Breast epithelium (tissue), 4 donors: ENCODE results near the gene ZNF639. TPM values are rescaled to one million over a fixed set of nuclear protein-coding genes. Genes with fewer than 3 reads are reported as not detected.
A peak's percentile ranks its signal among the peaks of the same experiment; 100 is the strongest.
"Not testable (repeated sequence)": the region's sequence is repeated elsewhere in the genome, so short reads cannot be mapped to it uniquely, and the experiment has no call there.

Experiments used
- DNase-seq, 2 donors: peaks; one replicate each; pipeline ENCODE4 v3.0.0-alpha.2; 2019; ENCODE audit warnings: low spot score in 2 of 2
- H3K27ac ChIP-seq, 2 donors: fragments of 200-600 bp; sonication (generic) in 1 of 2; one replicate each; pipeline ENCODE4 v1.5.1; 2016 to 2019; ENCODE audit warnings: mild to moderate bottlenecking in 1 of 2
- H3K27me3 ChIP-seq, 2 donors: fragments of 200-600 bp; sonication (generic) in 1 of 2; one replicate each; pipeline versions ENCODE4 v1.5.1 to v1.6.0; 2017 to 2019; ENCODE audit warnings: control low read depth in 1 of 2, mild to moderate bottlenecking in 1 of 2
- H3K36me3 ChIP-seq: fragments of 200-600 bp; one replicate; pipeline ENCODE4 v1.5.1; 2019
- H3K4me1 ChIP-seq, 2 donors: fragments of 200-600 bp; sonication (generic); one replicate each; pipeline ENCODE4 v1.5.1; 2016 to 2019; ENCODE audit warnings: control low read depth in 1 of 2
- H3K4me3 ChIP-seq, 3 donors: fragments of 200-600 bp; sonication (generic); 1 replicate in 2 of 3; 2 replicates in 1 of 3; pipeline ENCODE4 v1.5.1; 2016 to 2019; ENCODE audit warnings: mild to moderate bottlenecking in 3 of 3, moderate library complexity in 2 of 3
- H3K9me3 ChIP-seq, 2 donors: fragments of 200-600 bp; sonication (generic) in 1 of 2; one replicate each; pipeline ENCODE4 v1.5.1; 2016 to 2019; ENCODE audit warnings: control low read depth in 1 of 2
- CTCF ChIP-seq, 3 donors: fragments of 450-650 bp; IDR thresholded peaks; one replicate each; pipeline ENCODE4 v1.5.1; 2016 to 2017; ENCODE audit warnings: antibody characterized with exemption in 3 of 3, mild to moderate bottlenecking in 3 of 3, moderate library complexity in 3 of 3
- POLR2A ChIP-seq: fragments of 450-650 bp; IDR thresholded peaks from one replicate; pipeline ENCODE4 v1.6.1; 2016; ENCODE audit warnings: antibody characterized with exemption, mild to moderate bottlenecking, moderate library complexity
- POLR2AphosphoS5 ChIP-seq, 3 donors: sonication (generic); formaldehyde crosslinking; IDR thresholded peaks; one replicate each; pipeline ENCODE4 v1.6.1; 2017; ENCODE audit warnings: antibody characterized with exemption in 3 of 3
- intact Hi-C: fragments of 100-400 bp; cut with DNase I; formaldehyde crosslinking; loops from one replicate; pipeline ENCODE4 v1.15.1; 2023; ENCODE audit warnings: low total_unique reads
- total RNA-seq, 3 donors: library from RNA; depleted of rRNA; stranded (reverse); fragments of >200 nt; gene quantifications; one replicate each; pipeline ENCODE4 v1.1.0, GENCODE V29; 2016

Gene ZNF639
- 10 to 100 TPM; 41.4 to 44.9 (median 41.8) TPM for total RNA-seq

GRCh38 chr3:179322286-179323196 is at the start of gene ZNF639:
Gene ZNF639 (plus strand): TSS chr3:179323031. CDS start chr3:179328294, 5,263 bp downstream.
- DNase-seq, result peak; percentile 37 to 58
- Histone ChIP-seq H3K4me3 (peak within 1 kb of the TSS; percentile 84 to 94 (median 87)), H3K36me3 (no peaks in the 10 kb centered on the region), H3K27me3 (no peaks in the 10 kb centered on the region), H3K4me1 (no peaks in the 10 kb centered on the region), H3K9me3 (no peaks in the 10 kb centered on the region), H3K27ac (peak within 1 kb of the TSS; percentile 95 to 98)
- intact Hi-C loops, result no loop called here
- TF ChIP-seq POLR2AphosphoS5 (IDR thresholded peaks at IDR 0.05) (peak in 2 of 3 donors; percentile 23 to 53), POLR2A (no peak), CTCF (IDR thresholded peaks at IDR 0.05) (peak; percentile 32 to 67 (median 49))

GRCh38 chr3:179274434-179274833 is 48.4 kb upstream of the ZNF639 start:
- H3K4me1 ChIP-seq, H3K36me3 ChIP-seq, H3K27me3 ChIP-seq, H3K9me3 ChIP-seq, H3K4me3 ChIP-seq, H3K27ac ChIP-seq, intact Hi-C loops, DNase-seq: not testable (repeated sequence)

DNA sequence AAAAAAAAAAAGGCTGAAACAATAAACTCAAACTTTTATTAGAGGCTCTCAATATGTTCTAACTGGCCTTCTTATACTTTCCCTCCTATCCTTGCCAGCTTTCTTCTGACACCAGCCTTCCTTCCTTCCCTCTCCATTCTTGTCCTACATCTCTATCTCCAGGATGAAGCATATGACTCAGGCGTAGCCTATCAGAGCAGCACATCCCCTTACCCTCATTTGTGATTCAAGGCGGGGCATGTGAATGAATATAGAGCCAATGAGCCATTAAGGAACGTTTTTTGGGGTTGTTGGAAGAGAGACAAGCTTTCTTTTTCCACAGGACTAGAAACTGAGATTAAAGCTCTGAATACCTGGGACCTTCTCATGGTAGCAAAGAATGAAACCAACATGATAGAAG is 46.8 kb upstream of the ZNF639 start:
- H3K4me1 ChIP-seq, result no peaks in the 10 kb centered on the region

DNA sequence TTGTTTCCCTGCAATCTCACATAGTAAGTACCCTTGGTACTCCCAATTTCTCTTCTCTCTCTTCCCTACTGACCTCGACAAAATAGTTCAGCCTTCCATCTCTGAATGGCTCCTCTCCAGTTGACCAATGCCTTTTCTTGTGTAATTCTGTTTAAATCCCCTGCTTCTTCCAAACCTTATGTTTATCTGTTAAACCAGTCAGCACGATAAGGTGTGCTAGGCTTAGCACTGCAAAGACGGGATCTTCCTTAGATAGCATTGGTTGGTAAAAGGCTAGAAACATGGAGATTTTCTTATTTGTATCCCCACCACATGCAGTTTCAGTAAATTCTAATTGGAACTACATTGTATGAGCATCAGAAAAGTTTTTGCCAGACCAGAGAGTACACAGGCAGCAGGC is 46.1 kb upstream of the ZNF639 start:
- Histone ChIP-seq H3K4me3 (no peak overlapping the region), H3K9me3 (no peaks in the 10 kb centered on the region), H3K27ac (no peak overlapping the region), H3K4me1 (no peaks in the 10 kb centered on the region), H3K36me3 (no peaks in the 10 kb centered on the region), H3K27me3 (no peaks in the 10 kb centered on the region)
- DNase-seq, result no peak
- TF ChIP-seq CTCF (IDR thresholded peaks at IDR 0.05) (no peak), POLR2AphosphoS5 (IDR thresholded peaks at IDR 0.05) (no peak), POLR2A (no peak)
- intact Hi-C loops, result no loop called here

More for the DNA sequence above, 46.8 kb upstream of the ZNF639 start:
- no peak overlapping the region for H3K27ac ChIP-seq
- H3K9me3 ChIP-seq, result no peaks in the 10 kb centered on the region
- H3K27me3 ChIP-seq, result no peaks in the 10 kb centered on the region
- H3K36me3 ChIP-seq, result no peaks in the 10 kb centered on the region
- intact Hi-C loops, result no loop called here
- DNase-seq, result no peak
- no peak overlapping the region for H3K4me3 ChIP-seq
- TF ChIP-seq POLR2A (no peak), POLR2AphosphoS5 (IDR thresholded peaks at IDR 0.05) (no peak), CTCF (IDR thresholded peaks at IDR 0.05) (no peak)

DNA sequence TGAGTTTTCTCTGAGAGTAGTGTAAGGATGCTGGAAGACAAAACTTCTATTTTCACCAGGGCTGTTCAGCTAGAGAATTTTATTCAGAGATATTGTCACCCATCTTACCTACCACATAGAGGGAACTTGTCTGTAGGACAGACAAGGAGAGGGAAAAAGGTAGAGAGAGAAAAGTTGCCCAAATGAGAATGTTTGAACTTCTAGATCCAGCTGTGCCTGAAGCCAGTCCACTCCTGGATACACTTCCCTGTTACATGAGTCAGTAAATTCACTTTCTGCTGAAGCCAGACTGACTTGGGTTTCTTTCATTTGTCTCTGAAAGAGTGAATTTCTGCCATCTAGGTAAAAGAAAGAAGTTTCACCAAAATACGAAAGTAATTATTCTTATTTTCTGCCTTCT is 44.7 kb upstream of the ZNF639 start:
- Histone ChIP-seq H3K9me3 (no peaks in the 10 kb centered on the region), H3K4me1 (no peaks in the 10 kb centered on the region), H3K27ac (no peak overlapping the region), H3K36me3 (no peaks in the 10 kb centered on the region), H3K27me3 (no peaks in the 10 kb centered on the region), H3K4me3 (no peak overlapping the region)
- TF ChIP-seq POLR2AphosphoS5 (IDR thresholded peaks at IDR 0.05) (no peak), CTCF (IDR thresholded peaks at IDR 0.05) (no peak), POLR2A (no peak)
- DNase-seq, result no peak
- intact Hi-C loops, result loop anchor here (2.0 kb wide), 1 partner anchor 55 kb away; no protein-coding TSS in a partner anchor
